DMS79 (cell line): Measurements from ENCODE around the gene KCNH1.
"Not testable (repeated sequence)": the region's sequence is repeated elsewhere in the genome, so short reads cannot be mapped to it uniquely, and the experiment has no call there.

Experiments used
- DNase-seq: peaks from one replicate; lab custom pipeline; 2025; lab: John Stamatoyannopoulos, UW

The KCNH1 gene

GRCh38 chr1:211007830-211008229 lies 126.1 kb downstream of the KCNH1 start:
- no peak for DNase-seq

- not testable (repeated sequence) for DNase-seq
Measured at GRCh38 chr1:210995931-210996330, 138.0 kb downstream of the KCNH1 start.

GRCh38 chr1:210992837-210993236 lies 141.1 kb downstream of the KCNH1 start:
- DNase-seq: no peak

- DNase-seq: peak; percentile 93
Measured at GRCh38 chr1:210989905-210990304, 144.0 kb downstream of the KCNH1 start.

GRCh38 chr1:210981490-210981889 lies 152.5 kb downstream of the KCNH1 start:
- DNase-seq: no peak

- DNase-seq: no peak
Measured at GRCh38 chr1:210980082-210980481, 153.9 kb downstream of the KCNH1 start.

- no peak for DNase-seq
Measured at GRCh38 chr1:210978974-210979354, 155.0 kb downstream of the KCNH1 start.

- DNase-seq: no peak
Measured at GRCh38 chr1:210978316-210978973, 155.5 kb downstream of the KCNH1 start.

- no peak for DNase-seq
Measured at GRCh38 chr1:210951279-210951678, 182.7 kb downstream of the KCNH1 start.

GRCh38 chr1:210949940-210950546 lies 183.9 kb downstream of the KCNH1 start:
- not testable (repeated sequence) for DNase-seq

- no peak for DNase-seq
Measured at GRCh38 chr1:210949489-210949888, 184.5 kb downstream of the KCNH1 start.

- DNase-seq: no peak
Measured at GRCh38 chr1:210949039-210949438, 184.9 kb downstream of the KCNH1 start.

GRCh38 chr1:210944252-210944651 lies 189.7 kb downstream of the KCNH1 start:
- DNase-seq: no peak

GRCh38 chr1:210942513-210942912 lies 191.4 kb downstream of the KCNH1 start:
- no peak for DNase-seq

- DNase-seq: no peak
Measured at GRCh38 chr1:210940081-210940617, 193.8 kb downstream of the KCNH1 start.

- DNase-seq: no peak
Measured at GRCh38 chr1:210938416-210938925, 195.5 kb downstream of the KCNH1 start.

GRCh38 chr1:210937846-210938245 lies 196.1 kb downstream of the KCNH1 start:
- no peak for DNase-seq

- no peak for DNase-seq
Measured at GRCh38 chr1:210935905-210936304, 198.0 kb downstream of the KCNH1 start.

GRCh38 chr1:210932104-210932503 lies 201.8 kb downstream of the KCNH1 start:
- no peak for DNase-seq

GRCh38 chr1:210922666-210923065 lies 211.3 kb downstream of the KCNH1 start:
- DNase-seq: no peak

- DNase-seq: no peak
Measured at GRCh38 chr1:210920716-210921694, 212.9 kb downstream of the KCNH1 start.

GRCh38 chr1:210920258-210920657 lies 213.7 kb downstream of the KCNH1 start:
- DNase-seq: no peak
